Left lung (tissue), 14 donors: ENCODE results near the gene WDR33. TPM values are rescaled to one million over a fixed set of nuclear protein-coding genes. Genes with fewer than 3 reads are reported as not detected.

Experiments used
- ATAC-seq: fragments of 200-7000 bp; cut with Tn5 transposase; one replicate; pipeline ENCODE4 v1.9.1; 2020; ENCODE audit warnings: moderate library complexity
- DNase-seq, 4 donors: peaks; one replicate each; pipeline ENCODE4 v3.0.0-alpha.2; 2013 to 2020
- H3K27ac ChIP-seq, 2 donors: fragments of 200-600 bp; sonication (generic) in 1 of 2; one replicate each; pipeline versions ENCODE4 v1.5.0 to v1.8.0; 2020 to 2021
- H3K27me3 ChIP-seq, 2 donors: fragments of 200-600 bp; sonication (generic) in 1 of 2; one replicate each; pipeline versions ENCODE4 v1.5.0 to v1.8.0; 2020 to 2021
- H3K36me3 ChIP-seq, 2 donors: fragments of 200-600 bp; sonication (generic) in 1 of 2; one replicate each; pipeline versions ENCODE4 v1.5.0 to v1.8.0; 2020 to 2021
- H3K4me1 ChIP-seq, 2 donors: fragments of 200-600 bp; one replicate each; pipeline ENCODE4 v1.8.0; 2021
- H3K4me3 ChIP-seq, 2 donors: fragments of 200-600 bp; sonication (generic) in 1 of 2; one replicate each; pipeline versions ENCODE4 v1.5.0 to v1.8.0; 2020 to 2021; ENCODE audit warnings: mild to moderate bottlenecking in 1 of 2
- H3K9me3 ChIP-seq, 2 donors: fragments of 200-600 bp; sonication (generic) in 1 of 2; one replicate each; pipeline versions ENCODE4 v1.5.0 to v1.8.0; 2020 to 2021
- intact Hi-C, 2 donors: fragments of 100-400 bp; cut with DNase I; formaldehyde crosslinking; loops; one replicate each; pipeline versions ENCODE4 v1.11.2 to v1.14.2; 2022
- long read RNA-seq, 12 donors: library from polyadenylated mRNA in 2 of 12; unstranded in 2 of 12; transcript quantifications; one replicate each; pipeline ENCODE4 v2.0.0 and lab custom pipeline, GENCODE V29; 2019 to 2026
- polyA plus RNA-seq, 6 donors: library from polyadenylated mRNA; unstranded; fragments of 120-200 nt; gene quantifications; one replicate each; pipeline ENCODE4 v1.2.1, GENCODE V29; 2013; ENCODE audit not compliant: insufficient read length in 6 of 6
- total RNA-seq, 2 donors: library from RNA; stranded (reverse); fragmentation: NEBNext Ultra II Directional; extraction: Animal tissue kit (Norgen Biotek cat#: 25700); gene quantifications; one replicate each; pipeline ENCODE4 v1.2.1, GENCODE V29; 2021
- TF ChIP-seq, protein P1 (sequence below), 2 donors: fragments of 200-600 bp; sonication (generic) in 1 of 2; IDR thresholded peaks; one replicate each; pipeline versions ENCODE4 v1.5.0 to v1.8.0; 2021; ENCODE audit warnings: antibody characterized with exemption in 2 of 2
- donor health status: DM: no; HTN: yes; CAD: no.
- donor health status: DM: no; HTN: no; CAD: no.

The WDR33 gene
- 10 to 100 TPM; 46.4 to 55.2 TPM for total RNA-seq
- polyA plus RNA-seq: 10 to 100 TPM; 47.3 to 57.5 (median 50.8) TPM
- long read RNA-seq, donor 1, transcript WDR33-204 (6 exons, 3,104 nt): major isoform, 23 of 23 reads
- long read RNA-seq, donor 1, partial matches to known transcripts: 0 of 23 reads
- long read RNA-seq, donor 1, other reads (novel, unspliced or antisense): 0 of 23 reads
- long read RNA-seq, donor 2, transcript WDR33-204 (6 exons, 3,104 nt): major isoform, 15 of 15 reads
- long read RNA-seq, donor 2, partial matches to known transcripts: 0 of 15 reads
- long read RNA-seq, donor 2, other reads (novel, unspliced or antisense): 0 of 15 reads
- long read RNA-seq, donor 3, transcript WDR33-204 (6 exons, 3,104 nt): major isoform, 21 of 21 reads
- long read RNA-seq, donor 3, partial matches to known transcripts: 0 of 21 reads
- long read RNA-seq, donor 3, other reads (novel, unspliced or antisense): 0 of 21 reads
- long read RNA-seq, donor 4, transcript WDR33-204 (6 exons, 3,104 nt): major isoform, 16 of 34 reads
- long read RNA-seq, donor 4, partial matches to known transcripts: 5 of 34 reads
- long read RNA-seq, donor 4, other reads (novel, unspliced or antisense): 13 of 34 reads
- long read RNA-seq, donor 5, transcript WDR33-204 (6 exons, 3,104 nt): major isoform, 14 of 14 reads
- long read RNA-seq, donor 5, partial matches to known transcripts: 0 of 14 reads
- long read RNA-seq, donor 5, other reads (novel, unspliced or antisense): 0 of 14 reads
- long read RNA-seq, donor 6, transcript WDR33-204 (6 exons, 3,104 nt): major isoform, 19 of 19 reads
- long read RNA-seq, donor 6, partial matches to known transcripts: 0 of 19 reads
- long read RNA-seq, donor 6, other reads (novel, unspliced or antisense): 0 of 19 reads
- long read RNA-seq, donor 7, full-length matches to known transcripts: 14 of 14 reads
- long read RNA-seq, donor 7, partial matches to known transcripts: 0 of 14 reads
- long read RNA-seq, donor 7, other reads (novel, unspliced or antisense): 0 of 14 reads
- long read RNA-seq, donor 8, full-length matches to known transcripts: 12 of 12 reads
- long read RNA-seq, donor 8, partial matches to known transcripts: 0 of 12 reads
- long read RNA-seq, donor 8, other reads (novel, unspliced or antisense): 0 of 12 reads
- long read RNA-seq, donor 9: 0 reads
- long read RNA-seq, donor 10, partial matches to known transcripts: 4 of 13 reads
- long read RNA-seq, donor 10, other reads (novel, unspliced or antisense): 5 of 13 reads
- long read RNA-seq, donor 11, transcript WDR33-204 (6 exons, 3,104 nt): major isoform, 11 of 35 reads
- long read RNA-seq, donor 11, partial matches to known transcripts: 24 of 35 reads
- long read RNA-seq, donor 11, other reads (novel, unspliced or antisense): 0 of 35 reads
- long read RNA-seq, donor 12, transcript WDR33-204 (6 exons, 3,104 nt): major isoform, 16 of 16 reads
- long read RNA-seq, donor 12, partial matches to known transcripts: 0 of 16 reads
- long read RNA-seq, donor 12, other reads (novel, unspliced or antisense): 0 of 16 reads

DNA sequence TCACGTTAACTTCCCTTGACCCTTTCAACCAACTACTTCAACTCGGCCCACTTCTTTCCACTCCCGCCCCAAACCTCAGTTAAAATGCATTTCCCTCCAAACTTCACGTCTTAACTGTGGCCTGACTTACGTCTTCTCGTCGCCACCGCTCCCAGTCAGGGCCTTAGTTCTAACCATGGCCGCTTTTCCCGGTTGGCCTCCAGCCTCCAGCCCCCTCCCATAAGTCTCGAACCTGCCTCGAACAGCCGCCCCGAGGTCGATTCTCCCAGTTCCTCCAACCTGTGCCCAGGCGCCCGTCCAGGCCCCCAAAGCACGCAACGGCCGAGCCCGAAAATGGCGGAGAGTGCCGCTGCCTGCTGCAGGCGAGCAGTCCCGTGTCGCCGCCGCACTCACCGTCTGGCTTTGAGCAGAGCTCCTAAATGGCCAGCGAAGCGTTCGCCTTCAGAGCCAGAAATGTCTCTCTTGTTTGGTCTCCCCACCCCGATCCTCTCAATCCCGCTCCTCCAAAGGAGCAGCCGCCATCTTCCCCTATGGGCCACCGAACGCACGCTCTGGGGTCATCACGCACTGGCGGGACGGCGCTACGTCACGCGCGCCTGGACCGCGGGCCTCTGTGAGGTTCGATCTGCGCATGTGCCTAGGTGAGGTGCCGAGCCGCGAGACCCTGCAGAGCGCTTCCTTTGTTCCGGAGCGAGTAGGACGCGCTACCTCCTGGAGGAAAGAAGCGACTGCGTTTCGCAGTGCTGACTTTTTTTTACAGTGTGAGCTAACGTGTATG lies at the start of gene WDR33:
Gene WDR33, minus strand, starts transcription at position 553 of the 778 bp plus-strand sequence. CDS start 40,190 bp downstream, outside the sequence.
- DNase-seq (peak; percentile 80 to 96 (median 94)), ATAC-seq (peak; percentile 97)
- intact Hi-C loops: no loop called here

GRCh38 chr2:127860130-127860529 lies 49.2 kb upstream of the WDR33 start:
- ATAC-seq (no peak), DNase-seq (peak in 2 of 4 donors; percentile 9 to 13)
- Histone ChIP-seq H3K4me3 (no peak overlapping the region), H3K9me3 (no peaks in the 10 kb centered on the region), H3K27ac (no peak overlapping the region), H3K36me3 (peaks cover 0 to 24% of the 10 kb centered on the region in 2 donors), H3K27me3 (no peaks in the 10 kb centered on the region), H3K4me1 (peaks cover 10 to 34% of the 10 kb centered on the region in 2 donors)
- TF ChIP-seq, protein P1, sequence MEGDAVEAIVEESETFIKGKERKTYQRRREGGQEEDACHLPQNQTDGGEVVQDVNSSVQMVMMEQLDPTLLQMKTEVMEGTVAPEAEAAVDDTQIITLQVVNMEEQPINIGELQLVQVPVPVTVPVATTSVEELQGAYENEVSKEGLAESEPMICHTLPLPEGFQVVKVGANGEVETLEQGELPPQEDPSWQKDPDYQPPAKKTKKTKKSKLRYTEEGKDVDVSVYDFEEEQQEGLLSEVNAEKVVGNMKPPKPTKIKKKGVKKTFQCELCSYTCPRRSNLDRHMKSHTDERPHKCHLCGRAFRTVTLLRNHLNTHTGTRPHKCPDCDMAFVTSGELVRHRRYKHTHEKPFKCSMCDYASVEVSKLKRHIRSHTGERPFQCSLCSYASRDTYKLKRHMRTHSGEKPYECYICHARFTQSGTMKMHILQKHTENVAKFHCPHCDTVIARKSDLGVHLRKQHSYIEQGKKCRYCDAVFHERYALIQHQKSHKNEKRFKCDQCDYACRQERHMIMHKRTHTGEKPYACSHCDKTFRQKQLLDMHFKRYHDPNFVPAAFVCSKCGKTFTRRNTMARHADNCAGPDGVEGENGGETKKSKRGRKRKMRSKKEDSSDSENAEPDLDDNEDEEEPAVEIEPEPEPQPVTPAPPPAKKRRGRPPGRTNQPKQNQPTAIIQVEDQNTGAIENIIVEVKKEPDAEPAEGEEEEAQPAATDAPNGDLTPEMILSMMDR (IDR thresholded peaks at IDR 0.05): no peak
- intact Hi-C loops: no loop called here

More for the DNA sequence above, at the start of gene WDR33:
- TF ChIP-seq, protein P1 (IDR thresholded peaks at IDR 0.05): no peak
- Histone ChIP-seq H3K36me3 (no peaks in the 10 kb centered on the region), H3K4me1 (peaks cover 16 to 45% of the 10 kb centered on the region in 2 donors), H3K4me3 (peak within 1 kb of the TSS; percentile 56 to 91), H3K27ac (peak within 1 kb of the TSS; percentile 90 to 92), H3K9me3 (no peaks in the 10 kb centered on the region), H3K27me3 (no peaks in the 10 kb centered on the region)

DNA sequence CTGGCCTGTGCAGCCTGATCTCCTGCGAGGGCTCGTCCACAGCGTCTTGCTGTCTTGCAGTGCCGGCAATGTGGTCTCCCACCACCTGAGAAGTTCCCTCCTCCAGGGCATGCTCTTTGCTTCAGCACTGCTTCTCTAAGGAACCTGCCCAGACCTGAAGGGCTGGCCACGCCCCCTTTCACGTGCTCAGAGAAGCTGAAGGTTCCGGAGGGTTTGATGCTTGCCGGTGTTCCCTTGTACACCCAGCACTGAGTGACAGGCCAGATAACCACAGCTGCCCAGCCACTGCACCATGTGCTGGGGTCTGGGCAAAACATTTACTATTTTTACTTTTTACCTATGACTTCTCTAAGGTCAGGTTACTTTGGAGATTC lies 48.7 kb upstream of the WDR33 start:
- H3K36me3 ChIP-seq: peaks cover 0 to 20% of the 10 kb centered on the region in 2 donors
- peak; percentile 54 for ATAC-seq
- intact Hi-C loops: no loop called here

More for the DNA sequence above, 48.7 kb upstream of the WDR33 start:
- Histone ChIP-seq H3K4me1 (peaks cover 10 to 38% of the 10 kb centered on the region in 2 donors), H3K27me3 (no peaks in the 10 kb centered on the region), H3K27ac (no peak overlapping the region), H3K4me3 (no peak overlapping the region), H3K9me3 (no peaks in the 10 kb centered on the region)
- TF ChIP-seq, protein P1 (IDR thresholded peaks at IDR 0.05): no peak
- peak; percentile 25 to 89 (median 73) for DNase-seq
